Measurements from ENCODE around the gene AURKA.
A peak's percentile ranks its signal among the peaks of the same experiment; 100 is the strongest.
"Not testable (repeated sequence)": the region's sequence is repeated elsewhere in the genome, so short reads cannot be mapped to it uniquely, and the experiment has no call there.

The AURKA gene

GRCh38 chr20:56347628-56348304, 44.2 kb downstream of the AURKA start:
- DNase-seq (ENCODE audit: low read depth) = no peak
- TF ChIP-seq CTCF (IDR thresholded peaks at IDR 0.05; ENCODE audit: control insufficient read depth, insufficient read depth, low read depth, low read length, missing control alignments) = no peak
- H3K4me3 ChIP-seq (ENCODE audit: control insufficient read depth, low read depth, low read length) = no peak overlapping the region

GRCh38 chr20:56345911-56346310, 46.1 kb downstream of the AURKA start:
- DNase-seq (ENCODE audit: low read depth) = no peak
- no peak overlapping the region for H3K4me3 ChIP-seq (ENCODE audit: control insufficient read depth, low read depth, low read length)
- no peak for TF ChIP-seq CTCF (IDR thresholded peaks at IDR 0.05; ENCODE audit: control insufficient read depth, insufficient read depth, low read depth, low read length, missing control alignments)

GRCh38 chr20:56343861-56344381, 48.1 kb downstream of the AURKA start:
- DNase-seq (ENCODE audit: low read depth) = no peak
- H3K4me3 ChIP-seq (ENCODE audit: control insufficient read depth, low read depth, low read length) = peak overlapping the region; percentile 15
- peak; percentile 70 for TF ChIP-seq CTCF (IDR thresholded peaks at IDR 0.05; ENCODE audit: control insufficient read depth, insufficient read depth, low read depth, low read length, missing control alignments)

- DNase-seq (ENCODE audit: low read depth) = no peak
- H3K4me3 ChIP-seq (ENCODE audit: control insufficient read depth, low read depth, low read length) = no peak overlapping the region
- TF ChIP-seq CTCF (IDR thresholded peaks at IDR 0.05; ENCODE audit: control insufficient read depth, insufficient read depth, low read depth, low read length, missing control alignments) = no peak
Observed at GRCh38 chr20:56342783-56343182, 49.2 kb downstream of the AURKA start.

- not testable (repeated sequence) for DNase-seq (ENCODE audit: low read depth); H3K4me3 ChIP-seq (ENCODE audit: control insufficient read depth, low read depth, low read length)
Observed at GRCh38 chr20:56336709-56337108, 55.3 kb downstream of the AURKA start.

- no peak for TF ChIP-seq CTCF (IDR thresholded peaks at IDR 0.05; ENCODE audit: control insufficient read depth, insufficient read depth, low read depth, low read length, missing control alignments)
- DNase-seq (ENCODE audit: low read depth) = no peak
- no peak overlapping the region for H3K4me3 ChIP-seq (ENCODE audit: control insufficient read depth, low read depth, low read length)
Observed at GRCh38 chr20:56328861-56329260, 63.2 kb downstream of the AURKA start.

GRCh38 chr20:56324806-56325205, 67.2 kb downstream of the AURKA start:
- no peak for TF ChIP-seq CTCF (IDR thresholded peaks at IDR 0.05; ENCODE audit: control insufficient read depth, insufficient read depth, low read depth, low read length, missing control alignments)
- no peak overlapping the region for H3K4me3 ChIP-seq (ENCODE audit: control insufficient read depth, low read depth, low read length)
- DNase-seq (ENCODE audit: low read depth) = no peak

Measured in AG09309 (cell line).